Right ventricle myocardium inferior (tissue), 1 donor: Measurements from ENCODE around the gene PYGM. TPM values are rescaled to one million over a fixed set of nuclear protein-coding genes. Genes with fewer than 3 reads are reported as not detected.

Source experiments
- ATAC-seq: fragments of 200-7000 bp; cut with Tn5 transposase; one replicate; pipeline ENCODE4 v1.9.1; 2020; ENCODE audit warnings: mild to moderate bottlenecking, moderate library complexity
- DNase-seq: peaks from one replicate; pipeline ENCODE4 v3.0.0; 2021; ENCODE audit errors: missing footprints
- intact Hi-C: fragments of 100-400 bp; cut with DNase I; formaldehyde crosslinking; loops from one replicate; pipeline ENCODE4 v1.11.0; 2022
- total RNA-seq: library from RNA; stranded (reverse); fragmentation: NEBNext Ultra II Directional; extraction: Animal tissue kit (Norgen Biotek cat#: 25700); gene quantifications from one replicate; pipeline ENCODE4 v1.2.1, GENCODE V29; 2021
- donor health status: DM: no; HTN: yes; CAD: no; lungs with severe emphysema.

The PYGM gene
- total RNA-seq, 1 donor from 2014 or later, result 179 TPM

DNA sequence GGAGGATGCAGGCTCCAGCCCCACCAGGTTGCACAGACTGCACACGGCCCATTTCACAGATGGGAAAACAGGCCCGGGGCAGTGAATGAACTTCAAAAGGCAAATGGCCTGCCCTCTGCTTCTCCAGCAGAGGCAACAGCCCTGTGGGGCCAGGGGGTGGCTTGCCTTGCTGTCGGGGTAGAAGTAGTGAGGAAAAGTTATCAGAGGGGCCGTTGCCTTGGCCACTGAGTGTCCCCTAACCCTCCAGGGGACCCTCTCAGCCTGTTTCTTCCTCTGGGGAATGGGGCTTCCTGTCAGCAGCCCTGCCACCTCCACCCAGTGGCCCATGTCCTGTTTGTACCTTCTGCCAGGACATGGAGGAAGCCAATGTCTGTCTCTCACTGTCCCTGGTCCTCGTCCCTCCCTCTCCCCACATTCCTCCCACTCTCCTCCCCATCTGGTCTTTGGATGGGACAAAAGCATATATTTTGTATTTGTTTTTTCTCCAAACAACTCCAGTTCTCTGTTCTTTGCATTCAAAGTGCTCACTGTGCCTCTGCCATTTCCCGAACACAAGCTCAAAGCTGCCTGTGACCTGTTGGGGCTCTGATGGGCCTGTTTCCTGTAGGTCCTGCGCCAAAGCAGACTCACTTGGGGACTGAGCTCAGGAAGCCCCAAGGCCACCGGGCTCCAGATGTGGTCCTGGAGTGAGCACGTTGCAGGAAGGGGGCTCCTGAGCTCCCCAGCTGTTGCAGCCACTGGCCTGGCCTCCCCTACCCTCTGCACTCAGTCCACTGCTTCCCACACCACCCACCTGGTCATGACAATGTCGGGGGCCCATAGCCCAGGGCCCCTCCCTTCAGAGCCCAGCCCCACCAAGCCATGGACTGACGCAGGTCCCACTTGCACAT, 33.7 kb upstream of the PYGM start:
- ATAC-seq (no peak), DNase-seq (no peak)
- intact Hi-C loops, result no loop called here

DNA sequence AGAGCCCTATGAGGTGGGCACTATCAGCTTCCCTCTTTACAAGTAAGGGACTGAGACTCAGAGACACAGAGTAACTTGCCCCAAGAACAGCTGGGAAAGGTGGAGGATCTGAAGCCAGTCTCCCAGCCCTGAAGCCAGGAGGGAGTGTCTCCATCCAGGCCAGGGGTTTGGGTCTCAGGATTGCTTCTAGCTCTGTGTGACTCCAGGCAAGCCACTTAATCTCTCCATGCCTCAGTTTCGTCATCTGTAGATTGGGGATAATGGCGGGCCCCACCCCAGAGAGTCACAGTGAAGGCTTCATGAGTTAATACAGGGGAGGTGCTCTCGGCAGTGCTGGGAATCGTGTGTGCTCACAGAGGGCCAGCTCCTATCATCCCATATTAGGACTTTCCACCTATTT, 32.7 kb upstream of the PYGM start:
- ATAC-seq (no peak), DNase-seq (no peak)
- intact Hi-C loops, result no loop called here

DNA sequence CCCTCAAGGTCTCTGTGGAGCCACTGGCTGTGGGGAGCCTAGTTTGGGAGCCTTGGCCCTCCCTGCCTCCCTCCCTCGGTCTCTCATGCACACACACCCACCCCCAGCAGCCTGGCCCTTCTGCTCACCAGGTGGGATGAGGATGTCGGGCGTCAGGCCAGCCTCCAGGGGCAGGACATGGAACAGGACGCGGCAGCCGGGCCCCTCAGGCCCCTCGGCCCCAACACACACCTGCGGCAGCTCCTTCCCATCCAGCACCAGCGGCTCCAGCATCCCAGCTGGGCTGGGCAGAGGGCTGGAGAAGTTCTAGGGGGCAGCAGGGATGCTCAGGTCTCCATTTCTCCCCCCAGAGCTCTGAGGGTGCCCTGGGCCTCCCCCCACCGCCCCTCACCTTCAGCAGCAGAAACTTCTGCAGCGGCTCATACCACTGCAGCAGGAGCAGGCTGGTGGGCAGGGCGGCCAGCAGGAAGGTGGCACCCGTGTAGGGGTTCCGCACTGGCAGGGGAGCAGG, 32.1 kb upstream of the PYGM start:
- DNase-seq, result no peak
- ATAC-seq, result no peak
- intact Hi-C loops, result no loop called here

DNA sequence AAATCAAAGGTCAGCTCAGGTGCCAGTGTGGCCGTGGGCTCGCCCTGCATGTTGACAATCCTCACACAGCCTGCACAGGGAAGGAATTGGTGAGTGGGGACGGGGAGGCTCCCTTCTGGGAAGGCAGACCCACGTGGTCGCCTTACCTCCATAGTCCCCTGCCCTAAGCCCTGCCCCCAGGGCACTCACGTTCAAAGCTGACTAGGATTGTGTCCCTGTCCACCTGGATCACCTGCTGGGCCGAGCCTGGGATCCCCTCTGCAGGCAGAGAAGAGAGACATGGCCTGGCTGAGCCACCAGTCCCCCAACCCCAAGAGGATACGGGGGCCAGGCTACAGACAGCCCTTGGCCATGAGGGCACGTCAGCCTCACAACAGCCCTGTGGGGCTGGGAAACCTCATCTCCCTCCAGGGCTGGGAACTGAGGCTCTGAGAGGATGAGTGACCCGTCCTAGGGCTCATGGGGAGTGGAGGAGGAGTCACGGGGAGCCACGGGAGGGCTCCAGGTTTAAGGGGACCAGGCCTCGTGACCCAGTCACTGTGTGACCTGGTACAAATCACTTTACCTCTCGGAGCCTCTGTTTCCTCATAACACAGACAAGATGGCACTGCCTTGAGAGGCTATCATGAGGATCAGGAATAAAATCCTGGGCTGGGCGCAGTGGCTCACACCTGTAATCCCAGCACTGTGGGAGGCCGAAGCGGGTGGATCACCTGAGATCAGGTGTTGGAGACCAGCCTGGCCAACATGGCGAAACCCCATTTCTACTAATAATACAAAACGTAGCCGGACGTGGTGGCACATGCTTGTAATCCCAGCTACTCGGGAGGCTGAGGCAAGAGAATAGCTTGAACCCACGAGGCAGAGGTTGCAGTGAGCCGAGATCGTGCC, 30.7 kb upstream of the PYGM start:
- ATAC-seq (no peak), DNase-seq (peak; percentile 16)
- intact Hi-C loops, result no loop called here

DNA sequence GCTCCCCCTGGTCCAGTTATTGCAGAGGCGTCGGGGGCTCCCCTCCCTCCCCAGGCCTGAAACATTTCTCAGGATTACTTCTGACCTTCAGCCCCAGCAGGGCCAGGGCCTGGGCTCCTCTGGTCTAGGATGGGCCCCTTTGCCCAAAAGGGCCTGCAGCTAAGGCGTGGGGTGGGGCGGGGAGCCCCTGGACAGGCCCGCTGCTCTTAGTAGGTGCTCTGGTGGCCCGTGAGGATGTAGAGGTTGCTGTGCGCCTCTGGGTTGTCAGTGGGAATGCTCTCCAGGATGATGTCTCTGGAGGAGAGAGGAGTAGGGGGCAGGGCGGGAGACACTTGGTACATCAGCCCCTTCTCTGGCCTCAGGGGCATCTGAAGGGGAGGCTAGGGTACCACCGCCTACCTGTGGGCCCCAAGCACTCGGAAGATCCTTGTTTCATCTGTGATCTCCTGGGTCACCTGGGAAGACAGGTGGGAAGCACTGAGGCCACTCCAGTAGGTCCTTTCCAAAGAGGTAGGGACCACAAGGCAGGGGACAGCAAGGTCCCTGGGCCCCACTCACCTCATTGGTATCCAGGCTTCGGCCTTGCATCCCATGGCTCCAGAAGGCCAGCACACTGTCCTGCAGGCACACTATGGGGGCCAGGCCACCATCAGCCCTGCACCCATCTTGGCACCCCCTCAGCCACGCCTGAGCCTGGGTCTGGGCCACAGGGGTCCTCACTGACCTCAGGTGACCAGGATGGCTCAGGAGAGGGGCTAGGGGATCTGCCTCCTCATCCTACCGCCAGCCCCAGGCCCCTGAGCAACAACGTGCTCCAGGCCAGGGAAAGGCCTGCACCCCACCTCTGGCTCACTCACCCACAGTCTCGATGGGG, 29.8 kb upstream of the PYGM start:
- DNase-seq (peak; percentile 43), ATAC-seq (no peak)
- intact Hi-C loops, result no loop called here

DNA sequence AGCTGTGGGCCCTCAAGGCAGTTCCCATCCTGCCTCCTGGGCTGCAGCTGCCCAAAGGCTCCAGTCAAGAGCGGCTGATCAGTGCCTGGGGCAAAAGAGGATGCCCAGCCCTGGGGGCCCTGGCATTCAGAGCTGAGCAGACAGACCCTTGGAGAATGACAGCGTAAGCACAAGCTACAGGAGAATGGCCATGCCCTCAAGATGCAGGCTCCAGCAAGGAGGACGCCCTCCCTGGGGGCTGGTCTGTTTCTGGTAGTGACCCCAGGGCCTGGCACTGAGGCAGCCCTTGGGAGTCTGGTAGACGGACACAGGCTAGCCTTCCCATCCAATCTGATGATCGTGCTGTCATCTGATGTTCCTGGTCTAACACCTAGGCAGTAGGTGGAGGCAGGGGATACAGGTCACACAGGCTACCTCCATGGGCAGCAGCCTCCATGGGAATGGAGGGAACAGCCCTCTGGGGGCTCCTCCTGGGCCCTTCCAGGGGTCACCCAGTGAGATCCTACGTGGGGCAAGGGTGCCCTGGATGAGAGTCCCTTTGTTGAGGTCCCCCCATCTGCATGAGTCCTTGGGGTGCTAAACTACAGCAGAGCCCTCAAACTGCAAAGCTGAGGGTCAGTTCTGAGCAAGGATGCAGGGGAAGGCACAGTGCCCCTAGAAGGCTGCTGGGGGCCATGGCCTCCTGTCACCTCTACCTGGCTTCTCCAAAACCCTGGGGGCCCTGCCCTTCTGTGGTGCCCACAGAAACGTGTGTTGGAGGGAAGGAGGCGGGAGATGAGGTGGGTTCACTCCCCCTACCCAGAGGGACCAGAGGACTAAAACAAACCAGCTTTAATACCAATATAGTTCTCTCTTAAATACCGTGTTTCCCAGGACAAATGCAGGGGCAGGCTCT, 28.8 kb upstream of the PYGM start:
- DNase-seq, result peak; percentile 37
- intact Hi-C loops, result no loop called here
- ATAC-seq, result peak; percentile 15

DNA sequence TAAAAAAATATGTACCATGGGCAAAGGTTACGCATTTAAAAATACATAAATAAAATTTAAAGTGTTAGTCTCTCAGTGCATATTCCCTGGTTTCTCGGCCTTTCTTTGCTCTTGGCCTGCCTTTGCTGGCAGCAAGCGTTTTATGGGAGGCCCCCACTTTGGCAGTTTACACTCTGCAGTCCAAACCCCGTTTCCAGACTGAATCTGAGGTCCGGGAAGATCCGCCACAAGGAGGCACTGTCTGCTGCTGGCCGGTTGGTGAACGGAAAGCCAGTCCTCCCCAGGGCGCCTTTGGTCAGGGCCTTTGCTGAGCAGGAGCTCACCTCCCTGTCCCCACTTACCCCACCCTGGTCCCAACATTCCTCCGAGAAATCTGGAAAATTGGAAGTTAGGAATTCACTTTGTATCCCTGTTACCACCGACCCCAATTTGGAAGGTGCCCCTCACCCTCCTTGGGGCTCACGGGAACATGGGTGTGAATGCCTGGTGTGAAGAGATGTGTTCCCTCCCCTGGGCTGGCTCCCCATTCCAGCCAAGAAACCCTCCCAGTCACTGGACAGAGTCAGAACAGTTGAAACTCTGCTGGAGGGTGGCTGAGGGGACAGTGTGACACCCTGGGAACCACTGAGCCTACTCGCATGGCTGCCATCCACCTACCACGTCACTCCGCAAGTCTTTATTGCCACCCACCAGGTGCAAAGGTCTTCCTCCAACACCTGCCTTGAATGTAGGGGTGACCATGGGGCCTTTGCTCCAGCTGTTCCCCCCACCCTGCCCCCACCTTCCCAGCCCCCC, 27.9 kb upstream of the PYGM start:
- intact Hi-C loops, result no loop called here
- ATAC-seq (peak; percentile 39), DNase-seq (peak; percentile 79)

DNA sequence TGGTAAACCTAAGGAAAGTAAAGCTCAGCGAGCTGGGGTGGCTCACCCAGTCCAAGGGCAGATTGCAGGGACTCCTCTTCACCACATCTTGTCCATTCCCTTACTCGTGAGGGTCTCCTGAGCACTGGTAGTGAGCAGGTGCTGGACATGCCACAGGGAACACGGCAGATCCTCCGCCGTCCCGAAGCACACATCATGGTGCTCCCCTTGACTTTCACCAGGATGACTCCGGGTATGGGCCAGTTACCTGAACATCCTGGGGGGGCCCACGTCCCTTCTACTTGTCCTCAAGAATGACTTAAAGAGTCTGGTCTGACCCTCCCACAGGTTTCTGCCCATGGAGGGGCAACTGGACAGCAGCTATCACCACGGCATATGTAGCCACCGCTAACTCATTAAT, 26.5 kb upstream of the PYGM start:
- DNase-seq, result peak; percentile 28

DNA sequence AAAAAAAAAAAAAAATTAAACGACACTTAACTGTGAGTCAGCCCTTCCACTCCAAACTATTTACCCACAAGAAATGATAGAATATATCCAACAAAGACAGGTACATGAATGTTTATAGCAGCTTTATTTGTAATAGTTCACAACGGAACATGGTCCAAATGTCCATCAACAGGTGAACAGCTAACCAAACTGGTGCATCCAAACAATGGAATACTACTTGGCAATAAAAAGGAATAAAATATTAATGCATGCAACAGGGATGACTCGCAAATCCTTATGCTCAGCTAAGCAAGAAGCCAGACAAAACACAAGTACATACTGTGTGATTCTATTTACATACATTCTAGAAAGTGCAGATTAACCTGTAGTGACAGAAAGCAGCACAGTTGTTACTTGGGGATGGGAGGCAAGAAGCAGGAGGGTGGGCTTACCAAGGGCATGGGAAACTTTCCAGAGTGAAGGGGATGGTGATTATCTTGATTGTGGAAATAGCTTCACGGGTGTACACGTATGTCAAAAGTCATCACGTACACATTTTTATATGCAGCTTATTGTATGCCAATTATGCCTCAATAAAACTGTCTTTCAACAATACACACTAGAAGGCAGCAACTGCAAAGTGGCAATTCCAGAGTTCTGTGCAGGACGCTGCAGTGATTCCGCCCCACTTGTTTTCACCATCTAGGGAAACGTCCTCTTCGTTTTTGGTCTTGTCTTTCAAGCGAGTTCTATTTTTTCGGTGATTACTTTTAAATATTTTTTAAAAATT, 25.2 kb upstream of the PYGM start:
- DNase-seq, result no peak

More for the DNA sequence above, 26.5 kb upstream of the PYGM start:
- intact Hi-C loops, result no loop called here
- no peak for ATAC-seq

DNA sequence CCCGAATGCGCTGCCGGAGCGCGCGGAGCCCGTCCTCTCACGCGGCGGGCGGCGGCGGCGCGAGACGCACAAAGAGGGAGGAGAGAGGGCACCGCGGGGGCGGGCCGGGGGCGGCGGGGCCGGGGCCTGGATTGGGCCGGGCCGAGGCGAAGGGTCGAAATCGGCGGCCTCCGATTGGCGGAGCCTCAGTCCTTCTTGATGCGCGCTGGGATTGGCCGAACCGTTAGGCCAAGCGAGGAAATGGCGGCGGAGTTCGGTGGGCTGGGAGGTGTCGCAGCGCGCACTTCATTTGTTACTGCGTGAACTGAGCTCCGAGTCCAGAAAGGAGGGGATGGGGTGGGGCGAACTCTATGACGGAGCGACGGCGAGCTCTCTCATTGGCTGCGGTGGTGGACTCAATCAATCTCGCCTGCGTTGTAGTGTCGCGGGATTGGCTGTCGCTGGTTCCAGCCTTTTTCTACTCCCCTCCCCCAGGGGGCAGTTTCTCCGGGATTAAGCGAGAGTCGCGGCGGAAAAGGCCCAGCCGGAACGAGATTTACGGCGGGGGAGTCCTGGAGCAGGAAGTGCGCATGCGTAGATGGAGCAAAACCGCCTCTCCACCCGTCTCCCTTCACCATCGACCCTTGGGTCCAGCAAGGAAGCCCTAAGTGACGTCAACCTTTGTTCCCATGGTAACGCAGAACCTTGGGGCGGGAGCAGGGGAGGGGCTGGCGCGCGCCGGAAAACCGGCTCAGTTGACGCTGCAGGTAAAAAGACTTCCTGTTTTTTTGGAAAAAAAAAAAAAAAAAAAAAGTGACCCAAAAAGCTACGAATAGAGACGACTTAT, 18.9 kb upstream of the PYGM start, which contains the start of gene SF1:
Gene SF1 (minus strand): TSS at position 70 of the 826 bp plus-strand sequence. CDS start 150 bp downstream, outside the sequence.
- peak; percentile 99 for DNase-seq
- peak; percentile 96 for ATAC-seq
- intact Hi-C loops, result loop anchor here (2.0 kb wide), 1 partner anchor 36 kb away; no protein-coding TSS in a partner anchor

More for the DNA sequence above, 25.2 kb upstream of the PYGM start:
- intact Hi-C loops, result no loop called here
- ATAC-seq, result no peak

DNA sequence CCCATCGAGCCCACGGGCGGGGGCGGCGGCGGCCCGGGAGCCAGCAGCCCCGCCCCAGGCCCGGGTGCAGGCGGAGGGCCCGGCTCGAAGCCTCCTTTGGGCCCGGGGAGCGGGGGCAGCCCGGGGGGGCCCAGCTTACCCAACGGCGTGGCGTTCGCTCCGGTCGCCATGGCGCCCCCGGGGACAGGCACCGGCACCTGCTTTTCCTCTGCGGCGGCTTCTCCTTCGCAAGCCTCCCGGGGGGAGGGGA, 18.4 kb upstream of the PYGM start:
- no peak for ATAC-seq
- intact Hi-C loops, result loop anchor here (2.0 kb wide), 1 partner anchor 35 kb away; no protein-coding TSS in a partner anchor
- DNase-seq, result no peak

DNA sequence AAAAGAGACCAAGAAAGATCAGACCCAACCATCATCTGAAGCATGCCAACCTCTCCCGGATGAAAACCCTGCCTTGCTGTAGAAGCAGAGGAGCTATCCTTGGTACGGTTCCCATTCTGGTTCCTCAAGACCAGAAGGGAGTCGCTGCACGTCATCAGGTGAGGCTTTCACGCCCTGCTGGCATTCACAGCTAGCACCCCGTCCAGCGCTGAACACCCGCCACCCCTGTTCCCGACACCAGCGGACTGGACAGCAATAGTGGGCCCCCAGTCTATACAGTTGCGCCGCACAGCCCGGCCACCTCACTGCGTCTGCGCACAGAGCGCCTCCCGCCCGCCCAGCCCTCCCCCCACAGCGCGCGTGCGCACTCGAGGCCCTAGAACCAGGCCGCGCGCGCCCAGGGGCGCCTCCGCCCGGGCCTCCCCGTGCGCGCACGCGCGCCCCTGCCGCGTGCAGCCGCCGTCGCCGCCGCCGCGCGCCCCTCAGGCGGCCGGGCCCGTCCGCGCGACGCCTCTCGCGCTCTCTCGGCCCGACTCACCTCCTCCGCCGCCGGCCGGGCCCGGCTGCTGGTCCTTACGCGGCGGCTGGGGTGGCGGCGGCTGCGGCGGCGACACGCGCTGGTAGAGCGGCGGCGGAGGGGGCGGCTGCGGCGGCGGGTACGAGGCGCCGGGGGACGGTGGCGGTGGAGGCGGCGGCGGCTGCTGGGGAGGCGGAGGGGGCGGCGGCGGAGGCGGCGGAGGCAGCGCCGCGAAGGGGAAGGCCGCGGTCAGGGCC, 17.9 kb upstream of the PYGM start:
- ATAC-seq (peak; percentile 29), DNase-seq (peak; percentile 93)
- intact Hi-C loops, result loop anchor here (2.0 kb wide), 2 partner anchors 15 to 35 kb away; no protein-coding TSS in a partner anchor

DNA sequence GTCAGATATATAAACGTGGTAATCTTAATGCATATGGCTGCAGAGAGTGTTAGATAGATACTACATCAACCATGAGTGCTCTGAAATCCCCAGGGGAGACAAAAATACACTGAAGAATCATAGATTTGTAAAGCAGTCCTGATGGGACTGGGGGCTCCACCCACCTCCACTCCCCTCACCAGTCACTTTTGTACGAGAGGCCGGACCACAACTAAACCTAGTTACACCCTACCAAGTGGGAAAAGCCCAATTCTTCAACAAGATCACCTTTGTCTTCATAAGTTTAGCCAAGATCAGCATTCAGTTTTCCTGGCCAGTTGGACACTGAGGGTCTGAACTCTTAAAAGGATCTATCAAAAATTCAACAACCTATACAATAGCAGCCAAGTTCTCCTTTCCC, 17.1 kb upstream of the PYGM start:
- intact Hi-C loops, result loop anchor here (2.0 kb wide), 1 partner anchor 14 kb away; no protein-coding TSS in a partner anchor
- ATAC-seq (no peak), DNase-seq (no peak)

DNA sequence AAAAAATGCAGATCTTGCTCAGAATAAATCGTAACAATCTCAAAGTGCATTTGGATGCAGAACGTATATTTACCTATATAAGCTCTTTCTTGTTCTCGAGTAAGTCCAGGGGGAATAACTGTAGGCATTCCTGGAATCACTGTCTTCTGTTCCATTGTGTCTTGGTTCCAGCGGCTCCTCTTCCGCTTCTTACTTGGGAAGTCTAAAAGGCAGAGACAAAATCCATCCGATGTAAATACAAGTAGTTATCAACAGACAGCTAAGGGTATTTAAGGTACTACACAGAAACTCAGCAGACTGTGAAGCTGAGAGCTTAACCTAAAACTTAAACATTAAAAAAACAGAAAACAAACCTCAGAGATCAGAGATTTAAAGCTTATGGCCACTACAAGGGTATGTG, 16.7 kb upstream of the PYGM start:
- ATAC-seq, result no peak
- intact Hi-C loops, result loop anchor here (2.0 kb wide), 1 partner anchor 14 kb away; no protein-coding TSS in a partner anchor
- DNase-seq, result no peak
